Stimulated activated naive CD8-positive, alpha-beta T cell treated with anti-CD3 and anti-CD28 coated beads, Interleukin-15, amount 100 ng/mL, for 72 hours (primary cell): ENCODE results near the gene IKZF3.
"Not testable (repeated sequence)": the region's sequence is repeated elsewhere in the genome, so short reads cannot be mapped to it uniquely, and the experiment has no call there.

Source experiments
- ATAC-seq: fragments of 150-1000 bp; cut with Tn5 transposase; 2 replicates; pipeline ENCODE4 v1.10.0; 2021; ENCODE audit warnings: mild to moderate bottlenecking, moderate library complexity
- DNase-seq, 2 donors: peaks; one replicate each; pipeline ENCODE4 v3.0.0; 2021 to 2022
- H3K27ac Mint-ChIP-seq, 2 donors: one replicate each; pipeline ENCODE4 v1.8.0; 2022; ENCODE audit warnings: mild to moderate bottlenecking in 2 of 2, mixed read lengths in 2 of 2, moderate library complexity in 2 of 2
- H3K27me3 Mint-ChIP-seq: one replicate; pipeline ENCODE4 v1.8.0; 2022; ENCODE audit warnings: mixed read lengths
- H3K4me1 Mint-ChIP-seq: one replicate; pipeline ENCODE4 v1.8.0; 2022; ENCODE audit warnings: mild to moderate bottlenecking, mixed read lengths
- H3K4me3 Mint-ChIP-seq, 2 donors: one replicate each; pipeline ENCODE4 v1.8.0; 2022; ENCODE audit warnings: mild to moderate bottlenecking in 2 of 2, mixed read lengths in 2 of 2, moderate library complexity in 1 of 2
- H3K9me3 Mint-ChIP-seq, 2 donors: one replicate each; pipeline ENCODE4 v1.8.0; 2022; ENCODE audit warnings: mixed read lengths in 2 of 2

Gene IKZF3

DNA sequence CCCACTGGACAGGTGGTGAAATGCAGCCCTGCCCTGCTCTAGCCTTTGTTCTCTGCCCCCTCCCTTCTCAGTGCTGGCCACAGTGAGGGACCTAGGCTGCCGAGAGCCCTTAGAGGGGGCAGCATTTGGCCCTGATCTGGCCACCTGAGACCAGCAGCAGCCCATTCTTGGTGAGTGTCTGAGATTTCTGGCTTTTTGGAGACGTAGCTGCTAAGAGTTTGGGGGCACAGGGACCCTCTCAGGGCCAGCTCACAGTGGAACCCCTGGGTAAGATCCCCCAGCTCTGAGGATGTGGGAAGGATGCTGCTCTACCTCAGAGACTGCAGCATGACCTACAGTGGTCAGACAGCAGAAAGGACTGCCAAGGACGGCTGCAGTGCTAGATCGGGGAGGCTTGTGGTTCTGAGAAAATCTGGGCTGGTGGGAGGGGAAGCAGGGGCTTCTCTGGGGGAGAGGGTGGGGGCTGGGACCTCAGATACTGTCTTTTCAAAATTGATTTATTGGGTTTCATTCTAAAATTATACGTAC lies 113.0 kb downstream of the IKZF3 start:
- DNase-seq (no peak), ATAC-seq (no peak)
- peaks cover 42% of the 10 kb centered on the region for H3K4me1 Mint-ChIP-seq
- no peaks in the 10 kb centered on the region for H3K27me3 Mint-ChIP-seq
- H3K27ac Mint-ChIP-seq = peak overlapping the region in 1 of 2 donors; percentile 82
- H3K4me3 Mint-ChIP-seq = no peak overlapping the region
- H3K9me3 Mint-ChIP-seq = no peaks in the 10 kb centered on the region

DNA sequence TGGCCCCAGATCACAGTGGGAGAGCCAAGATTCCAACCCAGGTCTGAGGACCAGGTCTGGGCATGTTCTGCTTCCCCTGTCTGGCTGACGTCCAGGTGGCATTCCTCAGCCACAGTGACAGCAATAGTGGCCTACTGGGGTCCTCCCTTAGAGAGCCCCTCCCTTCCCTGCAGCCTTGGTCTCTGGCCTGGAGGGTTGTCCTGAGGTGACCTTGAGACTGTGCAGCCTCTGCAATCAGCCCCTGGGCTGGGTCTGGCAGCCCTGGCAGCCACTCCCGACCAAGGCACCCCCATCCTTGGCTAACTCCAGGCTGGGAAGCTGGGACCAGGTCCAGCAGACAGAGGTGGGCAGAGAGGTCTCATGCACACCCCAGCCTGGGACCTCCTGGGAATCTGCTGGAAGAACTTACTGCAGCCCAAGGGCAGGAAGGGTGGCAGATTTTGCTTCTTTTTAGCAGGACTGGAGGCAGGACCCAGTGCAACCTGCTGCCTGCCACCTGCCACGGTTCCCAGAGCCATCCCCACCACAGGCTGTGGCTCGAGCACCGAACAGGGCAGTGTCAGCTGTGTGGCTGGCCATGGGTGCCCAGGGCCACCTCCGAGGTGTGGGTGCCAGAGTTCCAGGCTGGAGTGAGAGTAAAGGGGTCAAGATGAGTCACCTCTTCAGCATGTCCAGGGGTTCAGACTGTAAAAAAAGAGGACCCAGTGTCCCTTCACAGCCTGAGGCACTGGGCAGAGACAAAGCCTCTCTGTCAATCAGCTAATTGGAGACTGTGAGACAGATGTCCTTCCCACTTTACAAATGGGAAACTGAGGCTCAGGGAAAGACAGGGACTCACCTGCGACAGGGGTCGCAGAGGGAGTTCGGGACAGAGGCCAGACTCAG lies 113.7 kb downstream of the IKZF3 start:
- no peaks in the 10 kb centered on the region for H3K27me3 Mint-ChIP-seq
- ATAC-seq (no peak), DNase-seq (no peak)
- H3K4me1 Mint-ChIP-seq = peaks cover 35% of the 10 kb centered on the region
- H3K27ac Mint-ChIP-seq = peak overlapping the region in 1 of 2 donors; percentile 42
- H3K4me3 Mint-ChIP-seq = no peak overlapping the region
- no peaks in the 10 kb centered on the region for H3K9me3 Mint-ChIP-seq

DNA sequence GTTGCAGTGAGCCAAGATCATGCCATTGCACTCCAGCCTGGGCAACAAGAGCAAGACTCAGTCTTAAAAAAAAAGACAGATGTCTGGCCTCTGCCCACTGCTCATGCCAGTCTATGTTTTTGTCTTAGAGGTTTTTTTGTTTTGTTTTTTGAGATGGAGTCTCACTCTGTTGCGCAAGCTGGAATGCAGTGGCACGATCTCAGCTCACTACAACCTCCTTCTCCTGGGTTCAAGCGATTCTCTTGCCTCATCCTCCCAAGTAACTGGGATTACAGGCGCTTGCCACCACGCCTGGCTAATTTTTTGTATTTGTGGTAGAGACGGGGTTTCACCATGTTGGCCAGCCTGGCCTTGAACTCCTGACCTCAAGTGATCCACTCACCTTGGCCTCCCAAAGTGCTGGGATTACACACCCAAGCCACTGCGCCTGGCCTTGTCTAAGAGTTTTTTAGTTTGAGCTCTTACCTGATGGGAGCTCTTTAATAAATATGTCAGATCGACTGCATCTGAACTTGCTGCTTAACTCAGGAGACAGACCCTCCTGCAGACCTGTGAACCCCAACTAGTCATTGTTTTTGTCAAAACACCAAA lies 115.6 kb downstream of the IKZF3 start:
- H3K4me3 Mint-ChIP-seq, H3K27me3 Mint-ChIP-seq, H3K9me3 Mint-ChIP-seq, ATAC-seq, DNase-seq, H3K27ac Mint-ChIP-seq: not testable (repeated sequence)
- peaks cover 26% of the 10 kb centered on the region for H3K4me1 Mint-ChIP-seq

DNA sequence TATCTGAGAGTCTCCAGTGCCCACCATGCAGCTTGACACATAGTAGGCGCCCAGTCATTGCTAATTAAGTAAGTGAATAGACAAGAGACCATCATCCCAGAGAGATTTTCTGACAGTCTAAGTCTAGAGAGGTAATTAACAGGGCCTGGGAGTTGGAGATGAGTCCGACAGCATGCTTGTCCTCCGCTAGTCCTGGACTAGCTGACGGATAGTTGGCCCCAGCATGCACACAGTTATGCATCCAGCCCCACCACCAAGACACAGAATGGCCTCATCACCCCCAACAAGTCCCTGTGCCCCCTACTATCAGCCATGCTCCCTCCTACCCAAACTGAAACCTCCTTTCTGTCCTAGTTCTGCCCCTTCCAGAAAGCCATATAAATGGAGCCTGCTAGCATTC lies 116.4 kb downstream of the IKZF3 start:
- DNase-seq = no peak
- no peaks in the 10 kb centered on the region for H3K9me3 Mint-ChIP-seq
- H3K4me3 Mint-ChIP-seq = no peak overlapping the region
- no peaks in the 10 kb centered on the region for H3K27me3 Mint-ChIP-seq
- ATAC-seq = no peak
- H3K27ac Mint-ChIP-seq = no peak overlapping the region
- H3K4me1 Mint-ChIP-seq = peaks cover 18% of the 10 kb centered on the region

DNA sequence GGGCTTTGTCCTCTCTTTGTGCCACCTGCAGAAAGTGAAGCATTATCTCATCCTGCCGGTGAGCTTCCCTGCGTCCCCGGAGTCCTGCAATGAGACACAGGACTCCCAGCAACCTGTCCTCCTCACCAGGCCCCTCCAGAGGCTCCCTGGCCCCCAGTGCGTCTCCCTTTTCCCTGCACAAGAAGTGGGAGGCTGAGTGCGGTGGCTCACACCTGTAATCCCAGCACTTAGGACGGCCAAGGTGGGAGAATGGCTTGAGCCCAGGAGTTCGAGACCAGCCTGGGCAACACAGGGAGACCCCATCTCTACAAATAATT lies 118.0 kb downstream of the IKZF3 start:
- Mint-ChIP-seq H3K27ac (no peak overlapping the region), H3K4me1 (peaks cover 4% of the 10 kb centered on the region), H3K27me3 (peaks cover 6% of the 10 kb centered on the region), H3K4me3 (no peak overlapping the region), H3K9me3 (no peaks in the 10 kb centered on the region)
- DNase-seq (no peak), ATAC-seq (no peak)

DNA sequence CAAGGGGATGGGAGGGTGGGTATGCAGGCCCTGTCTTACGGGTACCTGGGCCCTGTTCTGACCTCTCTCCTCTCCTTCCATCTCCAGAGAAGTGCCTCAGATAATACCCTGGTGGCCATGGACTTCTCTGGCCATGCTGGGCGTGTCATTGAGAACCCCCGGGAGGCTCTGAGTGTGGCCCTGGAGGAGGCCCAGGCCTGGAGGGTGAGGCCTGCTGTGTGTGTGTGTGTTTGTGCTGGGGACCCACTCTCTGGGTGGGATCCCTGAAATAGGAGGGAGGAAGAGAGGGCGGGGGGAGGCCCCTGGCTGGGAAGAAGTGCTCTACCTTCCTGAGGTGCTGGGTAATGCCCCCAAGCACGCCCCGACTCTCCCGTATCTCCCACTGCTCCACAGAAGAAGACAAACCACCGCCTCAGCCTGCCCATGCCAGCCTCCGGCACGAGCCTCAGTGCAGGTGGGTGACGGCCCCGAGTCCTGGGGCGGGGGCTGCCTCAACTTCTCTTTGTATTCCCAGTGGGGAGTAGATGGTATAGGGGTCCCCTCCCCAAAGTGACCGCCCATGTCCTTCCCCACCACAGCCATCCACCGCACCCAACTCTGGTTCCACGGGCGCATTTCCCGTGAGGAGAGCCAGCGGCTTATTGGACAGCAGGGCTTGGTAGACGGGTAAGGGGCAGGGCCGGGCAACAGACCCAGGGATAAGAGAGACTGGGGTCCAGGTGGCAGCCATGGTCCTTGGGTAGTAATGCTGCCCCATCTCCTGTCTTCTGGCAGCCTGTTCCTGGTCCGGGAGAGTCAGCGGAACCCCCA lies 118.6 kb downstream of the IKZF3 start:
- Mint-ChIP-seq H3K4me1 (peaks cover 8% of the 10 kb centered on the region), H3K4me3 (no peak overlapping the region), H3K27ac (peak overlapping the region in 1 of 2 donors; percentile 64), H3K27me3 (peaks cover 12% of the 10 kb centered on the region), H3K9me3 (no peaks in the 10 kb centered on the region)
- DNase-seq = no peak
- no peak for ATAC-seq

DNA sequence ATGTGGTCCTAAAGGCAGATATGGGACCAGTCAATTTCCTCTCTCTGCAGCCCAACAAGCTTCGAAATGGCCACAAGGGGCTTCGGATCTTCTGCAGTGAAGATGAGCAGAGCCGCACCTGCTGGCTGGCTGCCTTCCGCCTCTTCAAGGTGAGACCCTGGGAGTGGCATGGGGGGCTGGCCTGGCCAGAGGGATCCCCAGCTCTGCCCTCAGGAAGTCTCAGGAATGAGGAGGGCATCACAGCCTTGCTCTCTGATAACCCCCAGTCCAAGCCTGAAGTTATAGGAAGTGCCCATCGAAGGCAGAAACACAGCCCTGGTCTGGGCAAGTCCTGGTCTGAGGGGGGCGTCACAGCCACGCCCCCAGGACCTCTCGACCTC lies 119.3 kb downstream of the IKZF3 start:
- Mint-ChIP-seq H3K4me3 (no peak overlapping the region), H3K4me1 (peaks cover 15% of the 10 kb centered on the region), H3K27ac (no peak overlapping the region), H3K9me3 (no peaks in the 10 kb centered on the region), H3K27me3 (peaks cover 18% of the 10 kb centered on the region)
- ATAC-seq = no peak
- DNase-seq = no peak

DNA sequence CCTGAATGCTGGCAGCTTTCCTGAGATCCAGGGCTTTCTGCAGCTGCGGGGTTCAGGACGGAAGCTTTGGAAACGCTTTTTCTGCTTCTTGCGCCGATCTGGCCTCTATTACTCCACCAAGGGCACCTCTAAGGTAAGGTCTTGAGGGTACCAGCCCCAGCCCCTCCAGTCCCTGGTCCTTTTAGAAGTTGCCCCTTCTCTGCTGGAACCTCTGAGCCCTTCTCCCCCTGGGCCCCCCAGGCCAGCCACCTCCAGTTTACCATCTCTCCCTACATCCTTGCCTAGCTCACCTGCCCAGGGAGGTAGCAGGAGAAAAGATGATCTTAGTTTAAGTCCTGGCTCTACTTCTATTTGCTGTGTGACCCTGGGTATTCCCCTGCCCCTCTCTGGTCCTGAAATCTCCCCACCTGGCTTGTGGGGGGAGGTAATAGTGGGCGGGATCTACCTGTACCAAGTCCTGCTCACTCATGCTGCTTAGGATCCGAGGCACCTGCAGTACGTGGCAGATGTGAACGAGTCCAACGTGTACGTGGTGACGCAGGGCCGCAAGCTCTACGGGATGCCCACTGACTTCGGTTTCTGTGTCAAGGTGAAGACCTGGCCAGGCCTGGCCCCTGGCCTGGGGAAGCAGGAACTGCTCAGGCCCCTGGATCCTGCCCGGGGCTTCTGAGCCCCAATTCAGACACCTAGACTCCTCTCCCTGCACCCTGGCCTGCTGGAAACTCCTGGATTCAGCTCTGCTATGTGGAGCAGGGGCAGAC lies 119.9 kb downstream of the IKZF3 start:
- Mint-ChIP-seq H3K4me3 (no peak overlapping the region), H3K27me3 (peaks cover 22% of the 10 kb centered on the region), H3K27ac (no peak overlapping the region)

DNA sequence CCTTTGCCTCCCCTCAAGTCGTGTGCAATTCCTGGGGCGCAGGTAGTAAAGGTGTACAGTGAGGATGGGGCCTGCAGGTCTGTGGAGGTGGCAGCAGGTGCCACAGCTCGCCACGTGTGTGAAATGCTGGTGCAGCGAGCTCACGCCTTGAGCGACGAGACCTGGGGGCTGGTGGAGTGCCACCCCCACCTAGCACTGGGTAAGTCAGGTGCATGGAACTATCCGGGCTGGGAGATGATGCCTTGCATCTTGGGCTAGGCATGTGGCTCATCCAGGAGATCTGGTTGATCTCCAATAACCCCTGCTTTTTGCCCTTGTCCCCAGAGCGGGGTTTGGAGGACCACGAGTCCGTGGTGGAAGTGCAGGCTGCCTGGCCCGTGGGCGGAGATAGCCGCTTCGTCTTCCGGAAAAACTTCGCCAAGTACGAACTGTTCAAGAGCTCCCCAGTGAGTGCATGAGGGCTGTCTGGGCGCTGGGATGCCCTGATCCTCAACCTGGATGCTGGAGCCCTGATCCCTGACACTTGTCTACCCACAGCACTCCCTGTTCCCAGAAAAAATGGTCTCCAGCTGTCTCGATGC lies 121.2 kb downstream of the IKZF3 start:
- H3K27ac Mint-ChIP-seq = no peak overlapping the region
- H3K4me3 Mint-ChIP-seq = no peak overlapping the region
- no peak for DNase-seq
- peaks cover 35% of the 10 kb centered on the region for H3K27me3 Mint-ChIP-seq
- H3K4me1 Mint-ChIP-seq = peaks cover 33% of the 10 kb centered on the region
- no peaks in the 10 kb centered on the region for H3K9me3 Mint-ChIP-seq
- ATAC-seq = no peak

More for the DNA sequence above, 119.9 kb downstream of the IKZF3 start:
- peaks cover 20% of the 10 kb centered on the region for H3K4me1 Mint-ChIP-seq
- no peak for DNase-seq
- H3K9me3 Mint-ChIP-seq = no peaks in the 10 kb centered on the region
- no peak for ATAC-seq

DNA sequence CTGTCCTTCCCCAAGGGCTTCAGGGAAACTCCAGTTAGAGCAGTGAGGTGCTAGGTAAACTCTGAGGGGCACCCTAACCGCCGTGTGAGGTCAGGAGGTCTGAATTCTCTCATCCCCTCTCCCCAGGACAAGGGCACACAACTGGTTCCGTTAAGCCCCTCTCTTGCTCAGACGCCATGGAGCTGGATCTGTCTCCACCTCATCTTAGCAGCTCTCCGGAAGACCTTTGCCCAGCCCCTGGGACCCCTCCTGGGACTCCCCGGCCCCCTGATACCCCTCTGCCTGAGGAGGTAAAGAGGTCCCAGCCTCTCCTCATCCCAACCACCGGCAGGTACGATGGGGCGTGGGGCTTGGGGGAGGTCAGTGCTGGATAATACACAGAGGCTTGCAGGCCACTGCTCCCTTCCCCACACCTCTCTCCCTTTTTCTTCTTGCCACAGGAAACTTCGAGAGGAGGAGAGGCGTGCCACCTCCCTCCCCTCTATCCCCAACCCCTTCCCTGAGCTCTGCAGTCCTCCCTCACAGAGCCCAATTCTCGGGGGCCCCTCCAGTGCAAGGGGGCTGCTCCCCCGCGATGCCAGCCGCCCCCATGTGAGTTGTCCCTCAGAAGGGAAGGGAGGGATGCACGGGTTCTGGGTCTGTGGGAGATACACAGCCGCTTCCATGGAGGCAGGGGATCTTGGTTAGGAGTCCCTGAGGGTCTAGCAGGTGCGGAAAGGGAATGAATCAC lies 121.8 kb downstream of the IKZF3 start:
- Mint-ChIP-seq H3K27ac (no peak overlapping the region), H3K27me3 (peaks cover 41% of the 10 kb centered on the region), H3K4me3 (no peak overlapping the region), H3K4me1 (peaks cover 39% of the 10 kb centered on the region), H3K9me3 (no peaks in the 10 kb centered on the region)
- DNase-seq (no peak), ATAC-seq (no peak)

DNA sequence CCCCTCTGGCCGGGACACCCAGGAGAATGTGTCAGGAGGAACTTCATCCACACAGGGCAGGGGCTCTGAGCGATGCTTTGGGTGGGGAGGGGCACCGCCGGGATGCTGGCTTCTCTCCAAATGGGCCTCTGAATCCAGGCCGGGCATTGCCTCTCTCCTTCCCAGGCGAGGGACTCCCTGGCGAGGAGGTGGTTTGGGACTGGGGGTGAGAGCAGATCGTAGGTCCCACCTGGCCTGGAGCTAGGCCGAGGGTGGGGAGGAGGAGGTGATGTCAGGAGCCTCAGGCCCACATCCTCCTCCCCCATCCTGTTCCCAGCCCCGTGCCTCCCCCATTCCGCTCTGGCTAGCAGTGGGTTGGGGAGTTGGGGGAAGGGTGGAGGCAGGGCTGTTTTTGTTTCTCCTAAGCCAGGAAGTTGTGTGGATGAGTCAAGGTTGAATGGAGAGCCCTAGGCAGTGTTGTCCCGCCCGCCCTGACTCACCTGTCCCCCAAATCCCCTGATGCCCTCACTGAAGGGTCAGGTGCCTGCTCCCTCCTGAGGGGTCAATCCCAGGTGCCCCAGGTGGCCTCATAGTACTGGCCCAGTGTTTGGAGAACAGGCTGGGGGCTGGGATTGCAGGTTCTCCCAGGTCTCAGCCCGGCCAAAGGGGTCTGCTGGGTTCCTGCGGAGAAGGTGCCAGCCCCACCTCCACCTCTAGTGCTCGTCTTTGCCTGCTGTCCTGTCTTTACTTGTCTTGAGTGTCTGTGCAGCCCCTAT lies 123.6 kb downstream of the IKZF3 start:
- DNase-seq = no peak
- Mint-ChIP-seq H3K27ac (peak overlapping the region in 1 of 2 donors; percentile 75), H3K4me3 (no peak overlapping the region)

DNA sequence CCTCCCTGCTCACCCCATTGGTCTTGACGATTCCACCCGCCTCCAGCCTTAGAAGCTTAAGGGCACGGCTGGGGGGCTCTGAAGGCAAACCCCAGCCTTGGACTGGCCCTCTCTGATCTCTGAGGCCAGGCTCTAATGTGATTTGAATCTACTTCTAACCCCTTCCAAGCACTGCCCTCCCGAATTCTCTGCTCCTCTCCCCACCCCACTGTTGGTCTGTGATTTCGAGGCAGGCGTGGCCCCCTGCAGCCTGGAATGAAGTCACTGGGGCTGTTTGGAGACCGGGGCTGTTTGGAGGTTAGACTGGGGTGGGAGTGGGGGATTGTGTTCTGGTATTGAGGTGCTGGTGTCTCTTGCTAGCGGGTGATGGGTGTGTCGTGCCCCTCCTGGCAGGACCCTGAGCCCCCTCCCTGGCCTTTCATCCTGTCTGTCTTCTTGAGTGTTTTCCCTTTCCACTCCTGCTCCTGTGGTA lies 124.2 kb downstream of the IKZF3 start:
- no peak for DNase-seq
- Mint-ChIP-seq H3K4me1 (peaks cover 44% of the 10 kb centered on the region), H3K4me3 (no peak overlapping the region), H3K9me3 (no peaks in the 10 kb centered on the region), H3K27ac (peak overlapping the region in 1 of 2 donors; percentile 33), H3K27me3 (peaks cover 58% of the 10 kb centered on the region)
- no peak for ATAC-seq

More for the DNA sequence above, 123.6 kb downstream of the IKZF3 start:
- H3K9me3 Mint-ChIP-seq = no peaks in the 10 kb centered on the region
- peaks cover 57% of the 10 kb centered on the region for H3K27me3 Mint-ChIP-seq
- no peak for ATAC-seq
- peaks cover 44% of the 10 kb centered on the region for H3K4me1 Mint-ChIP-seq

DNA sequence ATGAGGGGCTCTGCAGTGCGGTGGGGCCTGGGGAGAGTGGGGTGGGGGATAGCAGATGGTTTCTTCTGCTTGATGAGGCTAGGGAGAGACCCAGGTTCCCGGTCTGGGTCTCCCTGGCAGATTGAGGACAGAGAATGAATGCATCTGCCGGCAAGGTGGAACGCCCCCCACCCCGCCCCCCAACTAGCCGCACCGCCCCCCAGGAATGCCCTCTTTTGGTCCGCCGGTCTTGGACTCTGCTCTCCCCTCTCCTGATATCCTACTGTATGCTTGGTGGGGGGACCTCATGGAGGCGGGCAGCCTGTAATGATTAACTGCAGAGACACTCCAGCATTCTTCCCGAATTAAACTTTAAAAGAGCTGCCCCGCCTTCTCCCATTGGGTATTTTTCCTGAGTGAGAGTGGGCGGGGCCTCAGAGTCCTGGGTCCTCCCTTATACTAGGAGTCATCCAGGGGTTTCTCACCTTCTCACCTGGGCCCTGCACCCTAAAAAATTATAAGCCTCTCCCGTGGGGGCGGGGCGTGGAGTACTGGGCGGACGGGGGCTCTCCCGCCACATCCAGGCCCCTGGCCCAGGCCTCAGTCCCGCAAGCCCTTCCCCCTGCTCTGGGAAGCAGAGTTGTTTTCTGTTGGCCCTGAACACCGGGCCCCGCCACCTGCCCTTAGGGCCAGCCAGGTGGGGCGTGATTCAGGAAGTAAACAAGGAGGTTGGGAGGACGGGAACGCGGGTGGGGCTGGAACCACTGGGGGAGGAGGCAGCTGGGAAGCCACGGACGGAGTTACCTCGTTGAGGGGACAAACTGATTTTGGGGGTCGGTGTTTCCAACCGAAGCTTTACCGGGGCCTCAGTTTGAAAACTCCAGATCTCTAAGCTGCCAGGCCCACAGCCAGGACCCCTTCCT lies 124.9 kb downstream of the IKZF3 start:
- Mint-ChIP-seq H3K4me3 (peak overlapping the region; percentile 89 to 93), H3K9me3 (no peaks in the 10 kb centered on the region)

More for the DNA sequence above, 124.9 kb downstream of the IKZF3 start:
- DNase-seq (no peak), ATAC-seq (peak; percentile 38)
- Mint-ChIP-seq H3K27me3 (peaks cover 58% of the 10 kb centered on the region), H3K27ac (no peak overlapping the region), H3K4me1 (peaks cover 44% of the 10 kb centered on the region)
